Uterus (tissue), 4 donors: ENCODE measurements around the gene KCNK10. TPM values are rescaled to one million over a fixed set of nuclear protein-coding genes. Genes with fewer than 3 reads are reported as not detected.

ENCODE experiments used
- DNase-seq, 2 donors: peaks; one replicate each; pipeline ENCODE4 v3.0.0-alpha.2; 2019 to 2020
- H3K27ac ChIP-seq, 2 donors: fragments of 200-600 bp; sonication (generic); 1 replicate in 1 of 2; 2 replicates in 1 of 2; pipeline ENCODE4 v1.5.1; 2016 to 2018
- H3K27me3 ChIP-seq, 2 donors: fragments of 200-600 bp; sonication (generic); one replicate each; pipeline ENCODE4 v1.5.1; 2018 to 2019; ENCODE audit warnings: control low read depth in 1 of 2
- H3K36me3 ChIP-seq, 2 donors: fragments of 200-600 bp; sonication (generic); one replicate each; pipeline ENCODE4 v1.5.1; 2019; ENCODE audit warnings: control low read depth in 1 of 2
- H3K4me1 ChIP-seq, 2 donors: fragments of 200-600 bp; sonication (generic); one replicate each; pipeline ENCODE4 v1.5.1; 2018 to 2019; ENCODE audit warnings: control low read depth in 1 of 2
- H3K4me3 ChIP-seq, 2 donors: fragments of 200-600 bp; sonication (generic); 1 replicate in 1 of 2; 2 replicates in 1 of 2; pipeline ENCODE4 v1.5.1; 2018 to 2019; ENCODE audit warnings: mild to moderate bottlenecking in 1 of 2
- H3K9me3 ChIP-seq, 2 donors: fragments of 200-600 bp; sonication (generic); one replicate each; pipeline ENCODE4 v1.5.1; 2019; ENCODE audit warnings: control low read depth in 1 of 2
- POLR2A ChIP-seq, 2 donors: fragments of 450-650 bp; IDR thresholded peaks; one replicate each; pipeline ENCODE4 v1.6.1; 2016; ENCODE audit warnings: antibody characterized with exemption in 2 of 2, mild to moderate bottlenecking in 1 of 2, moderate library complexity in 1 of 2
- intact Hi-C: fragments of 100-400 bp; cut with DNase I; formaldehyde crosslinking; loops from one replicate; pipeline ENCODE4 v1.15.1; 2023; ENCODE audit warnings: low total_unique reads
- total RNA-seq, 4 donors: library from RNA; depleted of rRNA in 3 of 4; stranded (reverse); fragments of >200 nt in 3 of 4; gene quantifications; one replicate each; pipeline versions ENCODE4 v1.1.0 to v1.2.4, GENCODE V29; 2014 to 2023
- TF ChIP-seq, protein P1 (sequence below), 4 experiments: fragments of 200-600 bp in 2 of 4; fragments of 450-650 bp in 2 of 4; sonication (generic) in 2 of 4; IDR thresholded peaks; one replicate each; pipeline ENCODE4 v1.5.1; 2016 to 2019; ENCODE audit warnings: antibody characterized with exemption in 4 of 4, mild to moderate bottlenecking in 2 of 4, moderate library complexity in 1 of 4
- donor health status: DM: yes; HTN: yes; CAD: no.

Gene KCNK10
- total RNA-seq, 4 donors from 2014 or later: 0.14 TPM; not detected in 3

DNA sequence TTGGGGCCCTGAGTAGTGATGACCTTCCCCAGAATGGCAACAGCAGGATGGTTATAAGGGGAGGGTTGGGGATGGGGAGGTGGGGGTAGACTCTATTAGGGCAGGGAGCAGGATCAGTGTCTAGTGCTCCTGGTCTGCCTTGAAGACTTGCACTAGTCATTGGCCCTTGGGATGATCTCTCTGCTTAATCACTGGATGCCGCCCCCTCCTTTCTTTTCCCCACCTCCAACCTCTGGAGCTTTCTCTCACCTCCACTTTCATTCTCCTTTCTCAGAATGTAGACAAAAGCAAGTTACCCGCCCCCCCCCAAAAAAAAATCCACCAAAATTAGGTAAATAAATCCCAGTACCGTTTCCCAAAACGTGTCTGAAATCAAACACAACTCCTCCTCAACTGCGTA, 2.8 kb upstream of the KCNK10 start:
- H3K27me3 ChIP-seq: peaks cover 0 to 36% of the 10 kb centered on the region in 2 donors
- intact Hi-C loops: no loop called here
- TF ChIP-seq, protein P1, sequence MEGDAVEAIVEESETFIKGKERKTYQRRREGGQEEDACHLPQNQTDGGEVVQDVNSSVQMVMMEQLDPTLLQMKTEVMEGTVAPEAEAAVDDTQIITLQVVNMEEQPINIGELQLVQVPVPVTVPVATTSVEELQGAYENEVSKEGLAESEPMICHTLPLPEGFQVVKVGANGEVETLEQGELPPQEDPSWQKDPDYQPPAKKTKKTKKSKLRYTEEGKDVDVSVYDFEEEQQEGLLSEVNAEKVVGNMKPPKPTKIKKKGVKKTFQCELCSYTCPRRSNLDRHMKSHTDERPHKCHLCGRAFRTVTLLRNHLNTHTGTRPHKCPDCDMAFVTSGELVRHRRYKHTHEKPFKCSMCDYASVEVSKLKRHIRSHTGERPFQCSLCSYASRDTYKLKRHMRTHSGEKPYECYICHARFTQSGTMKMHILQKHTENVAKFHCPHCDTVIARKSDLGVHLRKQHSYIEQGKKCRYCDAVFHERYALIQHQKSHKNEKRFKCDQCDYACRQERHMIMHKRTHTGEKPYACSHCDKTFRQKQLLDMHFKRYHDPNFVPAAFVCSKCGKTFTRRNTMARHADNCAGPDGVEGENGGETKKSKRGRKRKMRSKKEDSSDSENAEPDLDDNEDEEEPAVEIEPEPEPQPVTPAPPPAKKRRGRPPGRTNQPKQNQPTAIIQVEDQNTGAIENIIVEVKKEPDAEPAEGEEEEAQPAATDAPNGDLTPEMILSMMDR (IDR thresholded peaks at IDR 0.05): no peak
- no peak for TF ChIP-seq POLR2A (IDR thresholded peaks at IDR 0.05)

DNA sequence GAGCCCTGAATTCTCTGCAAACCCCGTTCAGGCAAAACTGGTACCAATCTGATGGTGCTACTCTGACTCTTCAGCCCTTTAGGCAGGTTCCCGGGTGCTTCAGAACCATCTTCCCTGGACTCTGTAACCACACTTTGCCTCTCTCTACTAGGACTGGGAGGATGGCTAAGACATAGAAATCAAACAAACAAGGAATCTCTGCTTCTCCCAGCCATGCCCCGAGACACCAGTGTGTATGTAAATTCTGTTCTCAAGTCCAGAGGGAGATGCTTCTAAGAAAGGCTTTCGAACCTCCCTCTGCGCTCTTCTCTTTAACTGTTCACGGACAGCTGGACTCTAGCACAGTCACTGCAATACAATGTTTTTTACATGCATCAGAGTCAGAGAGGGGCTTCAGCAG, 1.9 kb upstream of the KCNK10 start:
- DNase-seq: no peak
- peaks cover 0 to 36% of the 10 kb centered on the region in 2 donors for H3K27me3 ChIP-seq
- H3K9me3 ChIP-seq: no peaks in the 10 kb centered on the region
- no peaks in the 10 kb centered on the region for H3K36me3 ChIP-seq
- peaks cover 0 to 5% of the 10 kb centered on the region in 2 donors for H3K4me1 ChIP-seq
- no peak for TF ChIP-seq POLR2A (IDR thresholded peaks at IDR 0.05)
- TF ChIP-seq, protein P1 (IDR thresholded peaks at IDR 0.05): no peak
- intact Hi-C loops: no loop called here
- H3K27ac ChIP-seq: no peak overlapping the region
- no peak overlapping the region for H3K4me3 ChIP-seq

More for the DNA sequence above, 2.8 kb upstream of the KCNK10 start:
- H3K9me3 ChIP-seq: no peaks in the 10 kb centered on the region
- H3K36me3 ChIP-seq: no peaks in the 10 kb centered on the region
- H3K4me3 ChIP-seq: no peak overlapping the region
- no peak overlapping the region for H3K27ac ChIP-seq
- no peak for DNase-seq
- H3K4me1 ChIP-seq: peaks cover 0 to 5% of the 10 kb centered on the region in 2 donors

DNA sequence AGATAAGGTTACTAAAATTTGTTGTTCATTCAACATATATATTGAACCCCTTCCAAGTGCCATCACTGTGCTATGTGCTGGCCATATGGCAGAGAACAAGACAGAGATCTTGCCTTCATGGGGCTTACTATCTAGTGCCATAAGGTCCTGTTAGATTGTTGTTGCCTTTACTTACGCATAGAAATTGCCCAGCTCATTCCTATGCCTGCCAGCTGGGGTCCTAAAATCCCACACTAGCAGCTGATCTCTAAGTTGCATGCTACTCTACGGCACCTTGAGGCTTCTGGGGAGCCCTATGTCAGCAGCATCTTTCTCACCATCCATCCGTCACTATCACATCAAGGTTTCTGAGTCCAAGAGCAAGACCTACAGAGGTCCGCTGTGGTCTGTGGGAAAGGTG, 1.4 kb upstream of the KCNK10 start:
- Histone ChIP-seq H3K9me3 (no peaks in the 10 kb centered on the region), H3K4me1 (peaks cover 0 to 5% of the 10 kb centered on the region in 2 donors), H3K27ac (no peak overlapping the region), H3K27me3 (peaks cover 0 to 36% of the 10 kb centered on the region in 2 donors), H3K36me3 (no peaks in the 10 kb centered on the region), H3K4me3 (no peak overlapping the region)
- no peak for TF ChIP-seq POLR2A (IDR thresholded peaks at IDR 0.05)
- TF ChIP-seq, protein P1 (IDR thresholded peaks at IDR 0.05): no peak
- no peak for DNase-seq
- intact Hi-C loops: no loop called here

DNA sequence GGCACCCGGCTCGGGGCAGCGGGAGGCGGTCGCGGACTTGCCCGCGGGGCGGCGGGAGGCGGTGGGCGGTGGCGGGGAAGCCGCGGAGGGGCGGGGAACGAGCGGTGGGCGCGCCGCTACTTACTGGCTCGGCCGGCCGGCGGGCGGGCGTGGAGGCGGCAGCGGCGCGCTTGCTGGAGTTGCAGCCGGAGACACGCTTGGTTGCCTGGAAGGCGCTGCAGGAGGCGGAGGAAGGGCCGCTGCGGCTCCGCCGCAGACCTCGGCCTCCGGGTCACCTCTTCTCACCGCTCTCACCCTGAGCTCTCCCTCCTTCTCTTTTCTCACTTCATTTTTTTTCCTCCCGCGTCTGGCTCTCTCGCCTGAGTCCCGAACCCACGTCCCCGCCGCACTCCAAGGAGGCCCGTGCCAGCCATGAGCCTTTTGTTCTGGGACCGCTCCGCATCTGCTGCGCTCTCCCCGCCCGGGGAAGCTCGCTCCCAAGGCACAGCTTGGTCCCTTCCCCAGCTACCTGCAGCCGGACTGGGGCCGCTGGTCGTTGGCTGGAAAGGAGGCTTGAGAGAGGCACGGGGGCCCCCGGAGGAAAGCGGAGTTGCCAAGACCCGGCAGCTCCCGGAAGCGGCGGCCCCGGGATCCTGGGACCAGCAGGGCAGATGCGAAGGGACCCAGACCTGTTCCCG, 592 bp upstream of the KCNK10 start:
- intact Hi-C loops: no loop called here
- Histone ChIP-seq H3K27me3 (peaks cover 0 to 36% of the 10 kb centered on the region in 2 donors), H3K4me3 (no peak overlapping the region), H3K9me3 (no peaks in the 10 kb centered on the region), H3K4me1 (peaks cover 0 to 5% of the 10 kb centered on the region in 2 donors), H3K27ac (no peak overlapping the region), H3K36me3 (no peaks in the 10 kb centered on the region)
- DNase-seq: no peak
- TF ChIP-seq POLR2A (IDR thresholded peaks at IDR 0.05): no peak
- TF ChIP-seq, protein P1 (IDR thresholded peaks at IDR 0.05): no peak

DNA sequence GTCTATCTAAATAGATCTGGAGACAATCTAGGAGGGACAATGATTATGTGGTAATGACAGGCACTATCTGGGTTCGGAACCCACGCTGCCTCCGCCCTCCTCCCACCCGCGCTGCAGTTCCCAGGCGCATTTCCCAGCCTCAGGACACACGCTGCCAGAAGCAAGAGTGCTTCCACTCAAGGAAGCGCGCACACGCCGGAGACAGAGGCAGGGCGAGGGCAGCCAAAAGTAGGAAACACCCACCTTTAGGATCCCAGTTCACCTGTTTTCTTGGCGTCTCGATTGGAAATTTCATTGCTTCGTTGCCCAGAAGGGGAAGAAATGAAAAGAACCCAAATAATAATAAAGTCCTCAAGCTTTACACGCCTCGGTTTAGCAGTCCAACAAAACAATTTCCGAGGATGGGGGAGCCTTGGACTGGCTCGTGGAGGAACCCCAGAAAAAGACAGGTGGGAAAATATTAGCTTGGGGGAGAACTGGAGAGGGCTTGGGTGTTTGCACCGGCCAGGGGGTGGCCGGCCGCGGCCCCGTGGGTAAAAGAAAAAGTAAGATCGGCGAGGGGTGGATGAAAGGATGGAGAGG, 474 bp downstream of the KCNK10 start:
- peaks cover 0 to 5% of the 10 kb centered on the region in 2 donors for H3K4me1 ChIP-seq
- no peak overlapping the region for H3K4me3 ChIP-seq
- no peaks in the 10 kb centered on the region for H3K9me3 ChIP-seq
- intact Hi-C loops: no loop called here
- no peak for DNase-seq
- no peaks in the 10 kb centered on the region for H3K36me3 ChIP-seq
- TF ChIP-seq POLR2A (IDR thresholded peaks at IDR 0.05): no peak
- TF ChIP-seq, protein P1 (IDR thresholded peaks at IDR 0.05): no peak
- H3K27ac ChIP-seq: no peak overlapping the region
- peaks cover 0 to 30% of the 10 kb centered on the region in 2 donors for H3K27me3 ChIP-seq
